Sciatic nerve (tissue), 2 donors: ENCODE measurements around the gene RGS7. TPM values are rescaled to one million over a fixed set of nuclear protein-coding genes. Genes with fewer than 3 reads are reported as not detected.

Experiments used
- ATAC-seq: fragments of 200-7000 bp; cut with Tn5 transposase; one replicate; pipeline ENCODE4 v1.9.1; 2020; ENCODE audit warnings: mild to moderate bottlenecking, moderate library complexity
- DNase-seq: peaks from one replicate; pipeline ENCODE4 v3.0.0-alpha.2; 2020; ENCODE audit warnings: low spot score
- intact Hi-C: fragments of 100-400 bp; cut with DNase I; formaldehyde crosslinking; loops from one replicate; pipeline ENCODE4 v1.14.2; 2022
- total RNA-seq: library from RNA; stranded (reverse); fragmentation: NEBNext Ultra II Directional; extraction: Animal tissue kit (Norgen Biotek cat#: 25700); gene quantifications from one replicate; pipeline ENCODE4 v1.2.1, GENCODE V29; 2021
- donor health status: DM: no; HTN: no; CAD: no.
- donor health status: DM: no; HTN: no; CAD: no.

The RGS7 gene
- total RNA-seq, 1 donor from 2014 or later = 2.0 TPM

- ATAC-seq (no peak), DNase-seq (no peak)
- intact Hi-C loops = no loop called here
These were observed 70.5 kb downstream of the RGS7 start for GRCh38 chr1:241286486-241286885.

GRCh38 chr1:241276391-241276790, 80.6 kb downstream of the RGS7 start:
- intact Hi-C loops = no loop called here
- DNase-seq = no peak
- no peak for ATAC-seq

GRCh38 chr1:241275981-241276380, 81.0 kb downstream of the RGS7 start:
- intact Hi-C loops = no loop called here
- no peak for ATAC-seq
- DNase-seq = no peak

- ATAC-seq (no peak), DNase-seq (no peak)
- intact Hi-C loops = no loop called here
These were observed 81.8 kb downstream of the RGS7 start for GRCh38 chr1:241275226-241275625.

- no peak for DNase-seq
- ATAC-seq = no peak
- intact Hi-C loops = no loop called here
These were observed 82.3 kb downstream of the RGS7 start for GRCh38 chr1:241274693-241275092.

GRCh38 chr1:241272828-241273227, 84.2 kb downstream of the RGS7 start:
- no peak for DNase-seq
- intact Hi-C loops = no loop called here

GRCh38 chr1:241271427-241271826, 85.6 kb downstream of the RGS7 start:
- no peak for DNase-seq
- ATAC-seq = no peak
- intact Hi-C loops = no loop called here

More at GRCh38 chr1:241272828-241273227, 84.2 kb downstream of the RGS7 start:
- ATAC-seq = no peak

- DNase-seq (no peak), ATAC-seq (no peak)
- intact Hi-C loops = no loop called here
These were observed 87.0 kb downstream of the RGS7 start for GRCh38 chr1:241270016-241270415.

GRCh38 chr1:241269116-241269515, 87.9 kb downstream of the RGS7 start:
- DNase-seq = no peak
- intact Hi-C loops = no loop called here

GRCh38 chr1:241266121-241266520, 90.9 kb downstream of the RGS7 start:
- DNase-seq = no peak
- intact Hi-C loops = no loop called here
- no peak for ATAC-seq

More at GRCh38 chr1:241269116-241269515, 87.9 kb downstream of the RGS7 start:
- no peak for ATAC-seq

- no peak for ATAC-seq
- intact Hi-C loops = no loop called here
- DNase-seq = no peak
These were observed 91.6 kb downstream of the RGS7 start for GRCh38 chr1:241265428-241265827.

GRCh38 chr1:241263346-241263745, 93.7 kb downstream of the RGS7 start:
- intact Hi-C loops = no loop called here
- DNase-seq (no peak), ATAC-seq (no peak)

- no peak for ATAC-seq
- DNase-seq = no peak
- intact Hi-C loops = no loop called here
These were observed 103.5 kb downstream of the RGS7 start for GRCh38 chr1:241253471-241253870.

GRCh38 chr1:241250465-241250864, 106.5 kb downstream of the RGS7 start:
- DNase-seq (no peak), ATAC-seq (no peak)
- intact Hi-C loops = no loop called here

GRCh38 chr1:241240069-241240468, 116.9 kb downstream of the RGS7 start:
- DNase-seq (no peak), ATAC-seq (no peak)
- intact Hi-C loops = no loop called here

- ATAC-seq (no peak), DNase-seq (no peak)
- intact Hi-C loops = no loop called here
These were observed 119.1 kb downstream of the RGS7 start for GRCh38 chr1:241237873-241238272.

- DNase-seq = no peak
- intact Hi-C loops = no loop called here
- ATAC-seq = no peak
These were observed 121.6 kb downstream of the RGS7 start for GRCh38 chr1:241235256-241235897.

- ATAC-seq = no peak
- no peak for DNase-seq
- intact Hi-C loops = no loop called here
These were observed 127.3 kb downstream of the RGS7 start for GRCh38 chr1:241229711-241230110.

GRCh38 chr1:241229216-241229615, 127.8 kb downstream of the RGS7 start:
- DNase-seq (no peak), ATAC-seq (no peak)
- intact Hi-C loops = no loop called here

- intact Hi-C loops = no loop called here
- ATAC-seq (no peak), DNase-seq (no peak)
These were observed 128.7 kb downstream of the RGS7 start for GRCh38 chr1:241228339-241228738.

GRCh38 chr1:241225741-241226140, 131.3 kb downstream of the RGS7 start:
- DNase-seq (no peak), ATAC-seq (no peak)
- intact Hi-C loops = no loop called here
